Natural killer cell treated with Interleukin-12 subunit alpha and Interleukin-12 subunit beta and Interleukin-15 and Interleukin-18, amount 100 ng/mL, for 72 hours (primary cell): ENCODE data around the gene C17orf67. TPM values are rescaled to one million over a fixed set of nuclear protein-coding genes. Genes with fewer than 3 reads are reported as not detected.
A peak's percentile ranks its signal among the peaks of the same experiment; 100 is the strongest.
"Not testable (repeated sequence)": the region's sequence is repeated elsewhere in the genome, so short reads cannot be mapped to it uniquely, and the experiment has no call there.

Experiments used
- ATAC-seq, 2 donors: fragments of 150-1000 bp; cut with Tn5 transposase in 1 of 2; sonication (Bioruptor Pico), chemical (Tn5 transposase) in 1 of 2; 2 replicates each; pipeline ENCODE4 v1.10.0; 2021
- DNase-seq: peaks from one replicate; pipeline ENCODE4 v3.0.0; 2022; ENCODE audit warnings: low spot score
- H3K27ac Mint-ChIP-seq, 2 donors: 1 replicate in 1 of 2; 2 replicates in 1 of 2; pipeline ENCODE4 v1.8.0; 2022; ENCODE audit warnings: mixed read lengths in 2 of 2, mild to moderate bottlenecking in 1 of 2, moderate library complexity in 1 of 2
- H3K27me3 Mint-ChIP-seq, 2 donors: 1 replicate in 1 of 2; 2 replicates in 1 of 2; pipeline ENCODE4 v1.8.0; 2022; ENCODE audit warnings: mixed read lengths in 2 of 2
- H3K36me3 Mint-ChIP-seq: one replicate; pipeline ENCODE4 v1.8.0; 2022; ENCODE audit warnings: mixed read lengths
- H3K4me1 Mint-ChIP-seq, 2 donors: 1 replicate in 1 of 2; 2 replicates in 1 of 2; pipeline ENCODE4 v1.8.0; 2022; ENCODE audit warnings: low read depth in 2 of 2, mixed read lengths in 2 of 2, mild to moderate bottlenecking in 1 of 2
- H3K4me3 Mint-ChIP-seq: one replicate; pipeline ENCODE4 v1.8.0; 2022; ENCODE audit warnings: mixed read lengths
- H3K9me3 Mint-ChIP-seq: 2 replicates; pipeline ENCODE4 v1.8.0; 2022; ENCODE audit warnings: mixed read lengths
- total RNA-seq, 2 donors: library from RNA; stranded (reverse); gene quantifications; one replicate each; pipeline ENCODE4 v1.2.3, GENCODE V29; 2022

The C17orf67 gene
- total RNA-seq, 2 donors from 2014 or later, result 1.9 to 4.7 TPM

DNA sequence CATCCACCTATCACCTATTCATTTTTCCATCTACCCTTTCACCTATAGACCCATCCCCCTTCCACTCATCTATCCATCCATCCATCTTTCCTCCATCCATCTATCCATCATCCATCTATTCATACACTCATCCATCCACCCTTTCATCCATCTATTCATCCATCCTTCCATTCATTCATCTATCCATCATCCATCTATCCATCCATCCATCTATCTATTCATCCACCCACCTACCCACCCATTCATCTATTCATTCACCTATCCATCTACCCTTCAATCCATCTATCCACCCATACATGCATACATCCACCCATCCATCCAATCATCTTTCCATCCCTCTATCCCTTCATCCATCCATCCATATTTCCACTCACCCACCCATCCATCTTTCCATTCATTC, 63.3 kb downstream of the C17orf67 start:
- H3K36me3 Mint-ChIP-seq, result no peaks in the 10 kb centered on the region
- ATAC-seq (no peak), DNase-seq (no peak)
- H3K27me3 Mint-ChIP-seq, result peaks cover 3 to 5% of the 10 kb centered on the region in 2 donors
- H3K9me3 Mint-ChIP-seq, result no peaks in the 10 kb centered on the region
- H3K27ac Mint-ChIP-seq, result no peak overlapping the region
- no peaks in the 10 kb centered on the region for H3K4me1 Mint-ChIP-seq
- H3K4me3 Mint-ChIP-seq, result no peak overlapping the region

- Mint-ChIP-seq H3K27me3 (peaks cover 10 to 15% of the 10 kb centered on the region in 2 donors), H3K4me1 (no peaks in the 10 kb centered on the region), H3K9me3 (no peaks in the 10 kb centered on the region), H3K36me3 (no peaks in the 10 kb centered on the region), H3K27ac (no peak overlapping the region), H3K4me3 (no peak overlapping the region)
- DNase-seq, result no peak
- ATAC-seq, result no peak
Measured at GRCh38 chr17:56765449-56765848, 68.3 kb downstream of the C17orf67 start.

GRCh38 chr17:56762988-56763387, 70.7 kb downstream of the C17orf67 start:
- Mint-ChIP-seq H3K4me3 (no peak overlapping the region), H3K27me3 (peaks cover 16 to 17% of the 10 kb centered on the region in 2 donors), H3K9me3 (no peaks in the 10 kb centered on the region), H3K4me1 (no peaks in the 10 kb centered on the region), H3K36me3 (no peaks in the 10 kb centered on the region), H3K27ac (no peak overlapping the region)
- no peak for DNase-seq
- no peak for ATAC-seq

DNA sequence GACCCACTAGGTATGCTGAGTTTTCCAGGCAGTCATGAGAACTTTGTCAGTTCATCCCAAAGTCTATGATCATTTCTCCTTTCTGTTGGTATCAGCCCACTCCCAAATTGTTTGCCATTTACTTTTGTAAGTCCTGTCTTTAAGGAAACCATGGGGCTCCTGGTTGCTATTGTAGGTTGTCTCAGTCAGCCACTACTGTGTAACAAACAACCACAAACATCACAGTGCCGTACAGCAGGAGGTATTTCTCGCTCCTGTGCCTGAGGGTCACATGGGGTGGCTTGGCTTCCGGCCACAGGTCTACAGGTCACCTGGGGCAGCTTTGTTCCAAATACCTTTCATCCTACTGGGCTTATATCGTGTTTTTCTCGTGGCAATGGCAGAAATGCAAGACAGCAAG, 71.6 kb downstream of the C17orf67 start:
- no peaks in the 10 kb centered on the region for H3K9me3 Mint-ChIP-seq
- H3K4me3 Mint-ChIP-seq, result no peak overlapping the region
- DNase-seq, result no peak
- H3K36me3 Mint-ChIP-seq, result no peaks in the 10 kb centered on the region
- peaks cover 20 to 24% of the 10 kb centered on the region in 2 donors for H3K27me3 Mint-ChIP-seq
- H3K4me1 Mint-ChIP-seq, result no peaks in the 10 kb centered on the region
- no peak overlapping the region for H3K27ac Mint-ChIP-seq
- no peak for ATAC-seq

DNA sequence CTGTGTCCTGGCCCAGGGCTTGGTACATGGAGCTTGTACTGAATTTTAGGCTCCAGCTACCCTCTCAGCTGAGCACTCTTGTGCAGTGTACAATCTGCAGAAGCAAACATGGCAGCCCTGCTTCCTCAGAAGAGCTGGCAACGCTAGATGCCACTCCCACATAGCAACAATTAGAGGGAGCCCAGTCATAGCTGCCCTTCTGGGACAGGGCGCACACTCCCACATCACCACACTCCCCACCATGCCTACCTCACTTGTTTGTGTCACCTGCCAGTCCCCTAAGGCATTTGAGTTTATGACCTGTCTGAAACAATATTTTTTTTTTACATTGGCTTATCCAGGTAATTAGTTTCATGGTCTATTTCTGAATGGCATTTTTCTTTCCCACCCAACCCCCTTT, 72.3 kb downstream of the C17orf67 start:
- Mint-ChIP-seq H3K4me3 (no peak overlapping the region), H3K36me3 (no peaks in the 10 kb centered on the region), H3K27ac (no peak overlapping the region), H3K27me3 (peaks cover 24 to 30% of the 10 kb centered on the region in 2 donors), H3K9me3 (no peaks in the 10 kb centered on the region), H3K4me1 (no peaks in the 10 kb centered on the region)
- DNase-seq (no peak), ATAC-seq (no peak)

- ATAC-seq, H3K9me3 Mint-ChIP-seq, H3K4me3 Mint-ChIP-seq, H3K27ac Mint-ChIP-seq, H3K36me3 Mint-ChIP-seq, DNase-seq, H3K4me1 Mint-ChIP-seq: not testable (repeated sequence)
- H3K27me3 Mint-ChIP-seq, result peaks cover 16 to 35% of the 10 kb centered on the region in 2 donors
Measured at GRCh38 chr17:56757611-56758010, 76.1 kb downstream of the C17orf67 start.

DNA sequence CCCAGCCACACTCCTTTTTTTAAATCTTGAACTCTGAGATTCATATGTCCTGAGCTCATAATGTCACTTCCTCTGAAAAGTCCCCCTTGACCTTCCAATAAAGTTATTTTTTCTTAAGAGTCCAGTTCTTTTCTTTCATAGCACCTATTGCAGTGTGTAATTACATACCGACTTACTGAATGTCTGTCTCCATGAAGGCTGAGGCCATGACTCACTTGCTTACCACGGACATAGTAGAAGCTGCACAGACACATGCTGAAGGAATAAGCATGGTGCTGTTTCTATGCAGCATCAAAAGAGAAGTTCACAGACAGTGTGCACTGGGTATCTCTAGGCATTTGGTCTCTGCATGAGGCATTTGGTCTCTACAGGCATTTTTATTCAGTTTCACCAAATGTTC, 77.2 kb downstream of the C17orf67 start:
- Mint-ChIP-seq H3K4me3 (no peak overlapping the region), H3K27ac (no peak overlapping the region), H3K27me3 (peaks cover 18 to 35% of the 10 kb centered on the region in 2 donors), H3K4me1 (no peaks in the 10 kb centered on the region), H3K9me3 (no peaks in the 10 kb centered on the region), H3K36me3 (no peaks in the 10 kb centered on the region)
- no peak for DNase-seq
- ATAC-seq, result no peak

DNA sequence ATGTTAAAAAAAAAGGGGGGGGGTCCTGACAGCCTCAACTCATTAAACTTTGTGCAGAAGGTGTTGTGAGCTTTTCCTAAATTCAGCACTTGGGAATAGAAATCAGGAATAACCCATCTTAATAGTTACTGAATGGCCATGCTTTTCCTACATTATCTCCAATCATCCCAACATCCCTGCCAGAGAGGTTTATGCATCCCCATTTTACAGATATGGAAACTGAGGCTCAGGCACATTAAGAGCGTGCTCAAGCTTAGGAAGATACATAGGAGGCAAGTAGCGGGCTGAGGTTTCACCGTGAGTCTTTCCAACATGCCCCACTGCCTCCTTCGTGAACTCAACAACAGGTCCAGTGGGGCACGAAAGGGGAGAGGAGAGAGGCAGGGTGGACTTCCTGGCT, 78.4 kb downstream of the C17orf67 start:
- no peak for DNase-seq
- Mint-ChIP-seq H3K4me3 (no peak overlapping the region), H3K27ac (no peak overlapping the region), H3K4me1 (no peaks in the 10 kb centered on the region), H3K36me3 (no peaks in the 10 kb centered on the region), H3K9me3 (no peaks in the 10 kb centered on the region), H3K27me3 (peaks cover 23 to 29% of the 10 kb centered on the region in 2 donors)
- ATAC-seq, result no peak

DNA sequence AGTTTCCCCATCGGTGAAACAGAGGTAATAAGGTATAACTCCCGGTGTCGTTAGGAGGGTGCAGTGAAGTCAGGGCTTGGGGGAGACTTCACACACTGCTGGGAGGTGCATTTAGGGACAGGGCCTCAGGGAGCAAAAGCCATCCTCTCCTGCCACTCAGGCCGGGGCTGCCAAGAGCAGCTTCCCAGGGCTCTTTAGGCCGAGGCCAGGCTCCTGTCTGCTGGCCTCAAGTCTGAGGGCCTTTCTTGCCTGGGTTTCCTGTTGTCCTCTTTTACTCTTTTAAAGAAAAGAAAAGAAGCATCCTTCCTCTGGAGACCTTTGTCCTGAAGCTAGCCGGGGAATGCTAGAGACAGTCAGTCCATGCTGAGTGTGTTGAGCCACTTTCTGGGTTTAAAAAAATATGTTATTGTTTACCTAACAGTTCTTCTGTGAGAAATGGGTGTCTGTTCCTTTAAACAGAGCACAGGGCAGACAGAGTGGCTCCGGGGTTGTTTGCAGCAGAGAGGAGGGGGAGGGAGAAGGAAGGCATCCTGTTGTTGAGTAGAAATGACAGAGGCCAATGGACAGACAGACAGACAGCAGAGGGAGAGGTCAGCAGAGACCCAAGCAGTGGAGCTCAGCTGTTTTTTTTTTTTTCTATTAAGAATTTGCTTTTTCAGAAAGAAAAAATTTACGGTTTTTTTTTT, 79.1 kb downstream of the C17orf67 start:
- H3K27ac Mint-ChIP-seq, result no peak overlapping the region
- DNase-seq (no peak), ATAC-seq (no peak)
- no peaks in the 10 kb centered on the region for H3K9me3 Mint-ChIP-seq
- no peaks in the 10 kb centered on the region for H3K4me1 Mint-ChIP-seq
- no peaks in the 10 kb centered on the region for H3K36me3 Mint-ChIP-seq
- H3K4me3 Mint-ChIP-seq, result no peak overlapping the region
- peaks cover 23 to 28% of the 10 kb centered on the region in 2 donors for H3K27me3 Mint-ChIP-seq

- Mint-ChIP-seq H3K4me3 (no peak overlapping the region), H3K27me3 (peaks cover 33 to 36% of the 10 kb centered on the region in 2 donors), H3K27ac (no peak overlapping the region), H3K4me1 (no peaks in the 10 kb centered on the region), H3K36me3 (no peaks in the 10 kb centered on the region), H3K9me3 (no peaks in the 10 kb centered on the region)
- ATAC-seq, result no peak
- no peak for DNase-seq
Measured at GRCh38 chr17:56752263-56752836, 81.4 kb downstream of the C17orf67 start.

- Mint-ChIP-seq H3K36me3 (no peaks in the 10 kb centered on the region), H3K4me3 (no peak overlapping the region), H3K4me1 (no peaks in the 10 kb centered on the region), H3K27ac (no peak overlapping the region), H3K27me3 (peaks cover 30 to 32% of the 10 kb centered on the region in 2 donors), H3K9me3 (no peaks in the 10 kb centered on the region)
- ATAC-seq (peak in 1 of 2 donors; percentile 43), DNase-seq (no peak)
Measured at GRCh38 chr17:56751145-56751738, 82.5 kb downstream of the C17orf67 start.

DNA sequence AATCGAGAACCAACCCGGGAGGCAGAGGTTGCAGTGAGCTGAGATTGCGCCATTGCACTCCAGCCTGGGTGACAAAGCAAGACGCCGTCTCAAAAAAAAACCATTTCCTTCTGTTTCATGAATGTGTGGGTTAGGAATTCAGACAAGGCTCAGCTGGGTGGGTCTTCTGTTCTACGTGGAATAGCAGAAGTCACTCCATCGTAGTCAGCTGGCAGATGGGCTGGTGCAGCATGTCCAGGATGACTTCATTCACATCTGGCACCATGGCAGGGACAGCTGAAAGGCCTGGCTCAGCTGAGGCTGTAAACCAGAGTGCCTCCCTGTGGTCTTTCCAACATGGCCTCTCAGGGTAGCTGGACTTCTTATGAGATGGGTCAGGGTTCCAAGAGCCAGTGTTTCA, 89.0 kb downstream of the C17orf67 start:
- no peaks in the 10 kb centered on the region for H3K9me3 Mint-ChIP-seq
- ATAC-seq, result no peak
- DNase-seq, result no peak
- H3K4me1 Mint-ChIP-seq, result no peaks in the 10 kb centered on the region
- no peaks in the 10 kb centered on the region for H3K36me3 Mint-ChIP-seq
- H3K4me3 Mint-ChIP-seq, result no peak overlapping the region
- H3K27ac Mint-ChIP-seq, result no peak overlapping the region
- H3K27me3 Mint-ChIP-seq, result peaks cover 39 to 67% of the 10 kb centered on the region in 2 donors

DNA sequence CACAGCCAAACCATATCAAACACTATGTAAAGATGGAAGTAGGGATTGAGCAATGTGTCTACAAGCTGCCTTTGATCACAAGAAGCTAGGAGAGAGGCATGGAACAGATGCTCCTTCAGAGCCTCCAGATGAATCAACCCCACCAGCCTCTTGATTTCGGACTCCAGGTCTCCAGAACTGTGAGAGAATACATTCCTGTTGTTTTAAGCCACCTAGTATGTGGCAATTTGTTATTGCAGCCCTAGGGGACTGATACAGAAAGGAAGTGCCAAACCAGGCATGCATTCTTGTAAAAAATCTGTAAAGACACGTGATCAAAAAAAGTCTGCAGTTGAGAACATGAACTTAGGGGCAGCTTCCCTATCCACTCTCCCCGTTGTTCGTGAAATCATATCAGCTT, 91.1 kb downstream of the C17orf67 start:
- DNase-seq (no peak), ATAC-seq (no peak)
- no peaks in the 10 kb centered on the region for H3K9me3 Mint-ChIP-seq
- peaks cover 34 to 60% of the 10 kb centered on the region in 2 donors for H3K27me3 Mint-ChIP-seq
- no peak overlapping the region for H3K27ac Mint-ChIP-seq
- no peaks in the 10 kb centered on the region for H3K36me3 Mint-ChIP-seq
- H3K4me1 Mint-ChIP-seq, result peaks cover 10 to 14% of the 10 kb centered on the region in 2 donors
- H3K4me3 Mint-ChIP-seq, result no peak overlapping the region
